SHP77 (cell line): ENCODE measurements around the gene CASD1.

Experiments used
- DNase-seq, 2 experiments: peaks; one replicate each; lab custom pipeline; 2025; lab: John Stamatoyannopoulos, UW

Gene CASD1

GRCh38 chr7:94512735-94513564 lies 3.3 kb downstream of the CASD1 start:
- no peak for DNase-seq

- DNase-seq, result no peak
Measured at GRCh38 chr7:94513565-94513860, 3.9 kb downstream of the CASD1 start.

GRCh38 chr7:94514140-94514889 lies 4.7 kb downstream of the CASD1 start:
- no peak for DNase-seq

DNA sequence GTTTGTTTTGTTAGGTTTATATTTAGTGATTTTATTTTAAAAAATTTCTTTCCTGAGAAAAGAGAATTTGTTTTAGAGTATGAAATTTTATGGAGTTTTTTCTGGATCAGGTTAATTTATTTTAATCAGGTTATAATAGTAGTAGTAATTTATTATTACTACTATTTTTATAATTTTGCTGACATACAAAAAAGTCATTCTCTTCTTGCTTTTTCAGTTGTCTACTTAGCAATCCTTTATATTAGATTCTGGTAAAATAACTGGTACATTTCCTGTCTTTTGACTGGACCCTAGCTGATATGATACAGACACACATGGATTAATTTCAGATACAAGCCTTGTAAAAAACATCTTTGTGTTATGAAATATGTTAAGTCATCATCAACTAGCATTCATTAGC lies 5.3 kb downstream of the CASD1 start:
- no peak for DNase-seq

GRCh38 chr7:94525923-94526322 lies 16.3 kb downstream of the CASD1 start:
- DNase-seq, result no peak

GRCh38 chr7:94529516-94529915 lies 19.9 kb downstream of the CASD1 start:
- DNase-seq, result no peak

DNA sequence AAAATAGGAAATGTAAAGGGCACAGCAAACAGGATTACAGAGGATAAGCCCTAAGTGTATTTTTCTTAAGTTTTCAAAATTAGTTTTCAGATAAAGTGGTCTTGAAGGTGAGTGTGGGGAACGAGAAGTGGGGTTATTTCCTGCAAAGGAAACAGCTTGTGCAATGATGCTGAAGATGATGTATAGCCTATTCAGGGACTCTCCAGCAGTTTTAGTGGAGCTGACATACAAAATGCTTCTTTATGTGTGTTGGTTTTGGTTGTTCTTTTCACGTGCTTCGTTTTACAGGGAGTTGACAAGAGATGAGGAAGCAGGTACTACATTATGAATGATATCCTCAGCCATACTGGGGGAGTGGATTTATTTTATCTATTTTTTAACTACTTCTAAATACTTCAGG lies 20.5 kb downstream of the CASD1 start:
- no peak for DNase-seq

- no peak for DNase-seq
Measured at GRCh38 chr7:94532676-94533075, 23.1 kb downstream of the CASD1 start.

DNA sequence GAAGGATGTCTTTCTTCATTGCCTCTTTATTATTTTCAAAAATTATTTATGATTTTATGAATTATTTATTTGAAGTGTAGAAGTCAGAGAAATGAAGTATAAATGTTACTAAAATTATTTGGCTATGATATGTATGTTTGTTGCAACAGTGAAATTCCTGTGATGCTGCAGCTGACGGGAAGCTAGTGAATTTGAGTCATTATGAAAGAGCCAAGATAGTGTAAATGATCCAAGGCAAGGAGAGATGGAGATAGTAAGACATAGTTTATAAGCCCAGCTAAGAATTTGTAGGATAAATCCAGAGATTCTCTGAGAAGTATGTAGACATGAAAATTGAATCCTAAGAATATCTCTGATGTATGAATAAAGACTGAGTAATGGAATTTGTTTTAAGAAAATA lies 30.8 kb downstream of the CASD1 start:
- no peak for DNase-seq

GRCh38 chr7:94547126-94547525 lies 37.5 kb downstream of the CASD1 start:
- no peak for DNase-seq

GRCh38 chr7:94556028-94556427 lies 46.4 kb downstream of the CASD1 start:
- DNase-seq, result no peak

DNA sequence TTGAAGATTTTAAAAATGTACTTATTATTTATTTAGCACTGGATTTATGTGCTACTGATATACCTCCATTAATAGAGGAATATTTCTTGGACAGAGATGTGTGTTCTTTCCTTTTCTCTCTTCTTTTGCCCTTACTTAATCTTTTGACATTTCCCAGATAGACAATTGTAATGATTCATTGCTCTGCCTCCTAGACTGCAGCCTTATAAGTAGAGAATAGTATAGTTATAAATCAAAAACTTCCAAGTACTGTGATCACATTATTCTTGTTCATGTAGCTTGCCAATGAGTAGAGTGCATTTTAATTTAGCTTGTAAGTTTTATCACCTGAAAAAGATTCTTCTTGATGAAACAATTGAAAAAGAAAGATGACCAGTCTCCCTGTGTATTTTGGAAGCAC lies 47.6 kb downstream of the CASD1 start:
- no peak for DNase-seq

DNA sequence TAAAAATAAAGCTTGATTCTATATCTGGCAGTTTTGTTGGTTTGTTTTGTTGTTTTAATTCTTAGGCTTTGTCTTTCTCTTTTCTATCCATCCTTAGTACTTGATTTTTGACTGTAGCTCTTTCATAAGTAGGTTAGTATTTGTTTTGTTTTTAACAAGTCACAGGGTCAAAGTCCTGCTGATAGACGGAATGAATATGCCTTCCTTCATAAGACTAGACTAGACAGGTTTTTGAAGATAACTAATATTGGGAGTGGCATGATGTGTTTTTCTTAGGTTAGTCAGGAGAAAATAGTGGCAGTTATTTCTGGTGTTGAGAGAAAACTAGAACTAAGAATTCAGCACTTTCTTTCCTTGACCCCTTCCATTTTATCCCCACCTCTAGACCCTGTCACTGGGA lies 50.4 kb downstream of the CASD1 start:
- no peak for DNase-seq

DNA sequence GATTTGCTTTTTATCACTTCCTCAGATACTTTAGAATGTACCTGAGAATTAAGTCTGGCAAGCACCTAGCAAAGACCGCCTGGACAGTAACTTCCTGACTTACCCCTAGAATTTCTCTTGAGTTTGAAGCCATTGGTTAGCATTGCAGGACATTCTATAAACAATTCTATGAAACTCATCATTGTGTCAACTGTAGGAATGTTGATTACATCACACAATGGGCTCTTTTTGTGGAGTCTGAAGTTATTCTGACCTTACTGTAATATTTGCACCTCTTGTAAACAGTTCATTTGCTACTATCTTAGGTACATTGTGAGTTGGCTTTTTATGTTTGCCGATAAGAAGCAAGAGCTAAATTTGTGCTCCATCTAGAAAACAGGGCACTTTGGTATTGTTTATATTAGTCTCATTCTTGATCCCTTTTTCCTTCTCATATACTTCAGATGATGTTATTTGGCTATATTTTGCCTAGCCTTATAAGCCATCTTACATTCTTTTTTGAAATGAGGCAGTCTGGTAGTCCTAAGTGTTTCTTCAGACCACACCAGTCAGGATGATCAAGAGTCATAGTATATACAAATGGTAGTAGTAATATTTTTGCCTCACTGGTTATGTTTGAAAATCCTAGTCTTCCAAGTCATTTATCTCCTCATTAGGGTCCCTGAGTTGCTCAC lies 52.4 kb downstream of the CASD1 start:
- no peak for DNase-seq

DNA sequence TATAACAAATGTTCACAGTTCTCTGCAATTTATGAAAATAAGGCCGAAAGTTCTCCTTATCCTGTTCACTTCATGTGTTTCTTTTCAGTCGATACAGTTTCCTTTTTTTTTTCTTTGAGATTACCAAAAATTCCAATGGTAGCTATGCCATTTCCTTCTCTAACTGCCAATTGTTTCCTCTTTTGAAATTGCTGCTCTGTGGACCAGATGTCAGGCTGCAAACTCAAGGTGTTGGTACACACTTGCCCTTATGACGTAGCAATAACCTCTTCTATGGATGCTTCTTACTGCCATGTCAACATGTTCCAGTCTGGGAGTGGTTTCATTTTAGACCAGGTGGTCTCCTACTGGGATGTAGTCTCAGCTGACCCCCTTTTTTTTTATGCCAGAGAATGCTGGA lies 52.9 kb downstream of the CASD1 start:
- DNase-seq, result no peak

DNA sequence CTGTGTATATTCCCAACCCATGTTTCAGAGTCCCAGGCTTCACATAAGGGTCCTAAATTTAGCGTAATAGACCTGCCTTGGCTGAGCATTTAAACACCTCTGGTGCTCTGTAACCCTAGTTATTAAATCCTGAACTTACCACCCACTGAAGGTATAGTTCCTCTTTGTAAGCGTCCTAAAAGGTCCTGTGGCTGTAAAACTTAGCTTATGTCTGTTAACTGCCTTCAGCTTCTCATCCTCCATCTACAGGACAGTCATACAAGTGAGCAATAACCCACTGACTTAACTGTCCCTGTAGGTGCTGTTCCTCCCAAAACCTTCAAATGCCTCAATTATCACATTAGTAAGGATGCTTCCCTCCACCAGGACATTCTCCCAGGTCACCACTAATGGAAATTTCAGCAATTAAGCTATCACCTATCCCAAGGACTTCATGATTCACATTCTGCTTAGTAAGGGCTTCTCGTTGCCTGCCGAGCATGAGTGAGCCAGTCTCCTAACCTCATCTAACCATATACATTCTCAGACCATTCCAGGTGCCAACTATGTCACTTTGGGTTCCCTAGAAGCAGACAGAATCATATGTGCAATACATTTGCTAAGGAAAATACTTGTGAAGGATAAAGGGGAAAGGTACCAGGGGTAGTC lies 55.8 kb downstream of the CASD1 start:
- no peak for DNase-seq

DNA sequence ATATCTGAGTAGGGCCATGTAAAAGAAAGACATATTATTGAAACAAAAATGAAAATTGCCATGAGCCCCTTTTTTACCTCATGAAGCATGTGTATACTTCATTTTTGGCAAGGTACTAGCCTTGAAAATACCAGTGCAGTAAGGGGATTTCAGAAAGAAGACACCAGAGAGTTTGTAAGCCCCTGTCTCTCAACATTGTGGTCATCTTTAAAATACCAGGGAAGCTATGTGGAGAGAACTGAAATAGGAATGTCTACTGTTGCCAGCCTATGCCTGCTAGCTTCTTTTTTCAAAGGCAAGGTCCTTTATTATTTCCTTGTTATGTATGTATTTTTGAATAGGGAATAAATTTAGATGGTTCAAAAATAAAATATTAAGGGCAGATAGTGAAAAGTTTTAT lies 57.8 kb downstream of the CASD1 start:
- no peak for DNase-seq

- DNase-seq, result no peak
Measured at GRCh38 chr7:94571816-94572215, 62.2 kb downstream of the CASD1 start.

DNA sequence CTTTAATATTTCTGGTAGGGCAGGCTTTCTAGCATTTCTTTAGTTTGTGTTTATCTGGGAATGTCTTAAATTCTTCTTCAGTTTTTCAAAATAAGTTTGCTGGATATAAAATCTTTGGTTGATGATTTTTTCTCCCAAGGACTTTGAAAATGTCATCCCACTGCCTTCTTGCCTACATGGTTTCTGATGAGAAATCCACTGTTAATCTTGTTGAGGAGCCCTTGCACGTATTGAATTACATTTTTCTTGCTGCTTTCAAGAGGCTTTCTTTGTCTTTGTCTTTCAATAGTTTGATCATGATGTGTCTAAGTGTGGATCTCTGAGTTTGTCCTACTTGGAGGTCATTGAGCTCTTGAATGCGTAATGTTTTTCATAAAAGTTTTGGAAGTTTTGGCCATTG lies 66.0 kb downstream of the CASD1 start:
- DNase-seq, result no peak

DNA sequence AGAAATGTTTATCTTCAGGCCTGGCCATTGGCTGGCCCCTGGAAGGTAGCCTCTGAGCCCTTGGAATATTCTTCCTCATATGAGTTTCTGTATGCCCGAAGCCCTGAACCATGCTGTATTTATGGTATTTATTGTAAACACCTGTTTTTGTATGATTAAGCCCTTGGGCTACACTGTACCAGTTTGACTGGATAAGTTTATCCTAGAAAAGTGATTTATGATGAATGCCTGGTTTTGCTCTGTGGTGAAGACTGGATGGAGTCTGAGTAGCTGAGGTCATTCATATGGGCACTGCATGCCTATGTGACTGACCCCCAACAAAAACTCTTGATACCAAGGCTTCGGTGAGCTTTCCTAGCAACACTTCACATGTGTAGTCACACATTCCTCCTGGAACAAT lies 66.7 kb downstream of the CASD1 start:
- DNase-seq, result no peak

GRCh38 chr7:94577357-94577756 lies 67.7 kb downstream of the CASD1 start:
- DNase-seq, result no peak

GRCh38 chr7:94578614-94579013 lies 69.0 kb downstream of the CASD1 start:
- no peak for DNase-seq

DNA sequence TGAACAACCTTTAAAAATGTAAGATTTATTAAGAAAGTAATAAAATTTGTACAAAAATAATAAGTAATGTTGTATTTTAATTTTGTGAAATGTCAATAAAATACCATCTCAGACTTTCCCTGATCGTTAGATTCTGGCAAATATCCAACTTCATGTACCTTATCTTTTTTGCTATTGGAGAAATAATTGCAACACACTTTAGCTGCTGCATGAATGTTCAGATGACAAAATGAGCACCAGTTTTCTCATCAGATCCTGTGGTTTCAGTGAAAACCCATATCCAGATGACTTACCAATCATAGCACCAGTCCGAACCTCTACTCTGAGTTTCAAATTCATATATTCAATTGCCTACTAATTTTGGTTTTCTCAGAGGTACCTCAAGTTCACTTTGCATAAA lies 69.9 kb downstream of the CASD1 start:
- no peak for DNase-seq
